Skin epidermis (tissue), 12 donors: ENCODE results near the gene LCA5.
"Not testable (repeated sequence)": the region's sequence is repeated elsewhere in the genome, so short reads cannot be mapped to it uniquely, and the experiment has no call there.

Experiments used
- H3K27ac ChIP-seq, 21 experiments: fragments of 200-600 bp; sonication (generic) in 11 of 21; one replicate each; pipeline ENCODE4 v1.5.0; 2020; ENCODE audit warnings: mild to moderate bottlenecking in 3 of 21, inconsistent platforms in 2 of 21, moderate library complexity in 2 of 21
- H3K4me3 ChIP-seq, 7 experiments: fragments of 200-600 bp; sonication (generic) in 2 of 7; one replicate each; pipeline ENCODE4 v1.5.0; 2020; ENCODE audit warnings: inconsistent platforms in 2 of 7, mild to moderate bottlenecking in 2 of 7, moderate library complexity in 1 of 7

Gene LCA5

GRCh38 chr6:79469376-79470246 lies 67.6 kb downstream of the LCA5 start:
- H3K4me3 ChIP-seq: no peak overlapping the region
- H3K27ac ChIP-seq: no peak overlapping the region

- no peak overlapping the region for H3K27ac ChIP-seq
Measured at GRCh38 chr6:79468587-79468986, 68.6 kb downstream of the LCA5 start.

DNA sequence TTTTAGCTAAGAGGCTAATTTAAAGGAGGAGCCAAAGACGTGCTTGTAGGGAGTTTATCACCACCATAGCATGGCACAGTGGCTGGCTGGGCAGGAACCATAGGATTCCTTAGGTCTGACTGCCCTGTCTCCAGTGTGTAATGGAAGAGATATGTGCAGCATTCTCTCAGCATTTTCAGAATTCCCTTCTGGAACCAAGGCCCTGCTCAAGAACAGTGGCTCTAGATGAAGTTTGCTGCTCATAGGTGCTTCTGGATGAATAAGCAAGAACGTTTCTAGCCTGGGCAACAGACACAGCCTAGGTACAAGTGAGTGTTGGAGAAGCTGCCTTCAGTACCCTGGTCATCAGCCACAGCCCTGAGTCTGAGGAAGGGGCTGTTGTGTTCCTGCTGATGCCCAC lies 69.1 kb downstream of the LCA5 start:
- Histone ChIP-seq H3K27ac (no peak overlapping the region), H3K4me3 (no peak overlapping the region)

More at GRCh38 chr6:79468587-79468986, 68.6 kb downstream of the LCA5 start:
- no peak overlapping the region for H3K4me3 ChIP-seq

GRCh38 chr6:79467716-79468115 lies 69.5 kb downstream of the LCA5 start:
- Histone ChIP-seq H3K27ac (no peak overlapping the region), H3K4me3 (no peak overlapping the region)

DNA sequence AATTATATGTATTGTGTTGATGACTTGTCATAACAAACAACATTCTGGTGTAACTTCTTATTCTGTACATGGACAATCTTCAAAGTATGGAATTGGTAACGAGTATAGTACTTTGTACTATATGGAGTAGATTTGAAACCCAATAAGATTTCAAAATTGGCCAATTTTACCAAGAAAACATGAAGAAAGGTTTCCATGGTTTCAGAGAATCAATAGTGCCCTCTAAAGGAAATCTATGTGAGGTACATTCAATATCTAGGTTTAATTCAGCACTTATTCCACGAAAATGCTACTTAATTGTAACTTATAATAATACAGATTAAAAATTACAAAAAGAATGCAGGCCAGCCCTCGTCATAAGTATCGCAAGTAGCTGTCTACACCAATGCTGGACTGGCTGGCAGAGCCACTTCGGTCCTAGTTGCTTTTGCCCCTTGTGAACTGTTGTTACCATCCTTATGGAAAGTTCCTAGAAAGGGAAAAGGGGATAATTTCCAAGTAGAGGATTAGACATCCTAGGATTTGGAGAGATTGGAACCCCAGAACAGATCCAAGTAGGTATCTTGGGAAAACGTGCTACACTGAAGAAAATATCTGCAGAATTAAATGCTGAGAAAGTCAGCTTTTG lies 70.9 kb downstream of the LCA5 start:
- no peak overlapping the region for H3K4me3 ChIP-seq
- no peak overlapping the region for H3K27ac ChIP-seq

- Histone ChIP-seq H3K4me3 (no peak overlapping the region), H3K27ac (no peak overlapping the region)
Measured at GRCh38 chr6:79465381-79465780, 71.8 kb downstream of the LCA5 start.

DNA sequence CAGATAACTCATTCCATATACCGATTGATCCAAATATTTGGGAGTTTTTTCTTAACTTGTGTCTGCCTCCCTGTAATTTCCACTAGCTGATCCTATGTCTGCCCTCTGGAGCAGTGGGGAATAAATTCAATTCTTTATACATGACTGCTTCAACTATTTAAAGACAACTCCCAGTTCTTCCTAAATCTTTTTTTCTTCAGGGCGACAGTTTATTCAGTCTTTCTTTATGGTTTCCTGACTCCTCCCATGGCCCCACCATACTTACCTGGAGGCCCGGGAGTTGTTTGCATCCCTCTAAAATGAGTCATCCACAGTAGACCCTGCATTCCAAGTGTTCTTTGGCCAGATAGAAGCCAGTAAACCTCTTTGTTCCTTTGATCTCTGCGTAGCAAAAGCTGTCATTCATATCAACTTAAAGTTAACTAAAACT lies 73.6 kb downstream of the LCA5 start:
- Histone ChIP-seq H3K4me3 (no peak overlapping the region), H3K27ac (no peak overlapping the region)

DNA sequence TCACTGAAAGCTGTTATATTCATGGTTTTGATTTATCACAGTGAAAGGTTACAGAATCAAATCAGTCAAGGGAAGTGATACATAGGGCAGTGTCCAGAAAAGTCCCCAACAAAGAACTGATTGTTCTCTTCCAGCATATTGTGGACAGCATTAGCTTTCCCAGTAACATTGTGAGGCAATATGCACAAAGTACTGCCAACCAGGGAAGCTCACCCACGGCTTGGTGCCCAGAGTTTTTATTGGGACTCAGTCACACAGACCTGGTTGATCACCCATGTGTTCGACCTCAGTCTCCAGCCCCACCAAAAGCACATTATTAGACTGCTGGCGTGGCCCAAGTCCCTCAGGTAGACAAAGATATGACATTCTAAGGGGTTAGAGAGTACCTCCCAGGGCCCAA lies 76.0 kb downstream of the LCA5 start:
- H3K27ac ChIP-seq: no peak overlapping the region
- H3K4me3 ChIP-seq: no peak overlapping the region

GRCh38 chr6:79455446-79455845 lies 81.8 kb downstream of the LCA5 start:
- Histone ChIP-seq H3K4me3 (no peak overlapping the region), H3K27ac (no peak overlapping the region)

- H3K4me3 ChIP-seq: no peak overlapping the region
- H3K27ac ChIP-seq: peak overlapping the region in 3 of 21 experiments; percentile 11 to 46 (median 17)
Measured at GRCh38 chr6:79453558-79454042, 83.6 kb downstream of the LCA5 start.

- no peak overlapping the region for H3K27ac ChIP-seq
- no peak overlapping the region for H3K4me3 ChIP-seq
Measured at GRCh38 chr6:79450984-79451383, 86.2 kb downstream of the LCA5 start.

- H3K27ac ChIP-seq: no peak overlapping the region
- H3K4me3 ChIP-seq: no peak overlapping the region
Measured at GRCh38 chr6:79446006-79446405, 91.2 kb downstream of the LCA5 start.

DNA sequence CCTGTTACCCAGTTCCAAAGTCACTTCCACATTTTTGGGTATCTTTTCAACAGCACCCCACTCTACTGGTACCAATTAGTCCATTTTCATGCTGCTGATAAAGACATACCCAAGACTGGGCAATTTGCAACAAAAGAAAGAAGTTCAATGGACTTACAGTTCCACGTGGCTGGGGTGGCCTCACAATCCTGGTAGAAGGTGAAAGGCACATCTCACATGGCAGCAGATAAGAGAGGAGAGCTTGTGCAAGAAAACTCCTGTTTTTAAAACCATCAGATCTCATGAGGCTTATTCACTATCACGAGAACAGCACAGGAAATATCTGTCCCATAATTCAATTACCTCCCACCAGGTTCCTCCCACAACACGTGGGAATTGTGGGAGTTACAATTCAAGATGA lies 93.4 kb downstream of the LCA5 start:
- H3K4me3 ChIP-seq, H3K27ac ChIP-seq: not testable (repeated sequence)

DNA sequence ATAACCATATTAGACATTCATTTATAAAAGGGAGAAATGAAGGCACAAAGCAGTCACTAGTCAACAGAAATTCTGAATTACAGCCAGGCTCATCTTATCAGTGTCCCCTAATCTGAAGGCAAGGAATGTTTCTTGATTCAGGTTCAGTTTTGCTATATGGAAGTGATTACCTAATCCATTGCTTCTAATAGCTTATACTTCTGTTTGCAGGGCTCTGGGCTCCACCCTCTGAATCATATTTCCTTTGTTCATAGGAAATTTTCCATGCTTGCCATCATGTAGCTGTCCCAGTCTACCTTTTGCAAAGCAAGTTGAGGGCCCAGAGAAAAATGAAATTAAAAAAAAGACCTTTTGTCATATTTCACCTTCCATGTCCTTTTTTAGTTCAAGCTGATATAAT lies 96.0 kb downstream of the LCA5 start:
- Histone ChIP-seq H3K4me3 (no peak overlapping the region), H3K27ac (no peak overlapping the region)

DNA sequence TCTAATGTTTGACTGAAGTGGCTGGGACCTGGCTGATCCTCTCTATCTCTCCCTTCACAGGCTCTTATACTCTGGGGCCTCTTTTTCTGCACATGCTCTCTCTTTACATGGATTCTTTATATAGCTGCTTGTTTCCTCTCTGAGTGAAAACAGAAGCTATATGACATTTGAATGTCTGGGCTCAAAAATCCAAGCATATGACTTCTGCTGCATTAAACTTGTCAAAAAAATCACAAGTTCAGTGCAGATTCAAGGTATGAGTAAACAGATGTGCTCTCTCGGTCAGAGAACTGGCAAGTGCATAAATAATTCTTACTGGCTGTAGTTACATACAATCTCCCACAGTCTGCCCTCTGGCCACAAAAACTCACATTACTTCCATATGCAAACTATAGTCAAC lies 96.6 kb downstream of the LCA5 start:
- Histone ChIP-seq H3K27ac (no peak overlapping the region), H3K4me3 (no peak overlapping the region)

DNA sequence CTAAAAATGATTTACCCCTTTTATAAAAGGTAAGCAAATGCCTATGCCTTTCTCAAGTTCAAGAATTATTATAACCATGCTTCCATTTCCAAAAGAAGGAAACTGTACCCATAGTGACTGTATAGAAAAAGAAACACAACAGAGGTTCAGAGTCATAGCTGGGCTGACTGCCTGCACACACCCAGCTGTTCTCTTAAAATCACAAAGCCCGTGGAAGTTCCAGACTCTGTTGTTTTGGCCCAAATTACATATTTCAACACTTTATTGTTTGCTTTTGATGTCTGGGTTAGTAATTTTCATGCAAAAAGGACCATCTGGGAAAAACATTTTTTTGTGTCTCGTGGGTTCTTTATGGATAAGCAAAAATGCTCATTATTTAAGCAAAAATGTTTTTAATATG lies 99.2 kb downstream of the LCA5 start:
- Histone ChIP-seq H3K27ac (peak overlapping the region in 1 of 21 experiments; percentile 14), H3K4me3 (no peak overlapping the region)

GRCh38 chr6:79436241-79436640 lies 101.0 kb downstream of the LCA5 start:
- no peak overlapping the region for H3K4me3 ChIP-seq
- H3K27ac ChIP-seq: no peak overlapping the region

GRCh38 chr6:79435746-79436145 lies 101.5 kb downstream of the LCA5 start:
- H3K4me3 ChIP-seq: no peak overlapping the region
- H3K27ac ChIP-seq: no peak overlapping the region
